Measurements from ENCODE around the gene MYBPC3. TPM values are rescaled to one million over a fixed set of nuclear protein-coding genes. Genes with fewer than 3 reads are reported as not detected.

The MYBPC3 gene
- total RNA-seq, 2 experiments from 2014 or later, result not detected

GRCh38 chr11:47391711-47392432, 39.4 kb upstream of the MYBPC3 start:
- DNase-seq (no peak), ATAC-seq (no peak)
- Mint-ChIP-seq H3K36me3 (no peaks in the 10 kb centered on the region), H3K9me3 (ENCODE audit: low read depth) (no peaks in the 10 kb centered on the region), H3K4me1 (peaks cover 35% of the 10 kb centered on the region), H3K4me3 (no peak overlapping the region), H3K27me3 (no peaks in the 10 kb centered on the region), H3K27ac (peak overlapping the region; percentile 36)
- CTCF ChIA-PET, result interaction anchor here (1.2 to 11.4 kb wide), 7 partner anchors 11 to 160 kb away, joined by 3 to 90 read pairs (median 7); partner anchors contain the start of gene SLC39A13

GRCh38 chr11:47391077-47391583, 38.6 kb upstream of the MYBPC3 start:
- H3K27me3 Mint-ChIP-seq, result no peaks in the 10 kb centered on the region
- H3K4me1 Mint-ChIP-seq, result peaks cover 35% of the 10 kb centered on the region
- no peaks in the 10 kb centered on the region for H3K36me3 Mint-ChIP-seq
- CTCF ChIA-PET, result interaction anchor here (1.7 to 11.4 kb wide), 3 partner anchors 12 to 19 kb away, joined by 3 to 90 read pairs (median 53); partner anchors contain the start of gene SLC39A13
- ATAC-seq, result no peak
- no peak overlapping the region for H3K27ac Mint-ChIP-seq
- no peak overlapping the region for H3K4me3 Mint-ChIP-seq
- no peak for DNase-seq
- no peaks in the 10 kb centered on the region for H3K9me3 Mint-ChIP-seq (ENCODE audit: low read depth)

GRCh38 chr11:47390422-47390760, 37.9 kb upstream of the MYBPC3 start:
- ATAC-seq (no peak), DNase-seq (no peak)
- Mint-ChIP-seq H3K27ac (no peak overlapping the region), H3K36me3 (no peaks in the 10 kb centered on the region), H3K27me3 (no peaks in the 10 kb centered on the region), H3K4me3 (no peak overlapping the region), H3K9me3 (ENCODE audit: low read depth) (no peaks in the 10 kb centered on the region), H3K4me1 (peaks cover 31% of the 10 kb centered on the region)
- CTCF ChIA-PET, result interaction anchor here (1.8 to 11.4 kb wide), 3 partner anchors 10 to 20 kb away, joined by 6 to 90 read pairs (median 53); partner anchors contain the start of gene SLC39A13

- Mint-ChIP-seq H3K9me3 (ENCODE audit: low read depth) (no peaks in the 10 kb centered on the region), H3K4me3 (no peak overlapping the region), H3K36me3 (no peaks in the 10 kb centered on the region), H3K27me3 (no peaks in the 10 kb centered on the region), H3K4me1 (peaks cover 28% of the 10 kb centered on the region), H3K27ac (peak overlapping the region; percentile 30)
- CTCF ChIA-PET, result interaction anchor here (1.8 to 11.4 kb wide), 3 partner anchors 9 to 20 kb away, joined by 6 to 90 read pairs (median 53); partner anchors contain the start of gene SLC39A13
- DNase-seq (no peak), ATAC-seq (no peak)
These were observed 37.3 kb upstream of the MYBPC3 start for GRCh38 chr11:47389577-47390421.

- Mint-ChIP-seq H3K27ac (no peak overlapping the region), H3K9me3 (ENCODE audit: low read depth) (no peaks in the 10 kb centered on the region), H3K4me3 (no peak overlapping the region), H3K27me3 (no peaks in the 10 kb centered on the region), H3K36me3 (no peaks in the 10 kb centered on the region), H3K4me1 (peaks cover 19% of the 10 kb centered on the region)
- CTCF ChIA-PET, result interaction anchor here (1.3 to 11.4 kb wide), 4 partner anchors 8 to 21 kb away, joined by 4 to 90 read pairs (median 30); partner anchors contain the start of gene SLC39A13
- ATAC-seq (no peak), DNase-seq (no peak)
These were observed 36.4 kb upstream of the MYBPC3 start for GRCh38 chr11:47388697-47389576.

GRCh38 chr11:47387944-47388696, 35.6 kb upstream of the MYBPC3 start:
- DNase-seq (no peak), ATAC-seq (no peak)
- Mint-ChIP-seq H3K36me3 (no peaks in the 10 kb centered on the region), H3K4me1 (peaks cover 16% of the 10 kb centered on the region), H3K27me3 (no peaks in the 10 kb centered on the region), H3K27ac (no peak overlapping the region), H3K9me3 (ENCODE audit: low read depth) (no peaks in the 10 kb centered on the region), H3K4me3 (no peak overlapping the region)
- CTCF ChIA-PET, result interaction anchor here (1.3 to 11.4 kb wide), 3 partner anchors 11 to 22 kb away, joined by 4 to 90 read pairs (median 53); partner anchors contain the start of gene SLC39A13

GRCh38 chr11:47384498-47384897, 32.0 kb upstream of the MYBPC3 start:
- H3K9me3 Mint-ChIP-seq (ENCODE audit: low read depth), result no peaks in the 10 kb centered on the region
- DNase-seq (no peak), ATAC-seq (no peak)
- CTCF ChIA-PET, result no interaction called here
- H3K27me3 Mint-ChIP-seq, result no peaks in the 10 kb centered on the region
- H3K4me1 Mint-ChIP-seq, result peaks cover 8% of the 10 kb centered on the region
- H3K4me3 Mint-ChIP-seq, result no peak overlapping the region
- H3K27ac Mint-ChIP-seq, result no peak overlapping the region
- no peaks in the 10 kb centered on the region for H3K36me3 Mint-ChIP-seq

GRCh38 chr11:47383071-47383470, 30.6 kb upstream of the MYBPC3 start:
- DNase-seq (no peak), ATAC-seq (no peak)
- no peak overlapping the region for H3K4me3 Mint-ChIP-seq
- no peaks in the 10 kb centered on the region for H3K4me1 Mint-ChIP-seq
- H3K9me3 Mint-ChIP-seq (ENCODE audit: low read depth), result no peaks in the 10 kb centered on the region
- no peak overlapping the region for H3K27ac Mint-ChIP-seq
- H3K36me3 Mint-ChIP-seq, result no peaks in the 10 kb centered on the region
- CTCF ChIA-PET, result no interaction called here
- no peaks in the 10 kb centered on the region for H3K27me3 Mint-ChIP-seq

- no peaks in the 10 kb centered on the region for H3K27me3 Mint-ChIP-seq
- H3K27ac Mint-ChIP-seq, result no peak overlapping the region
- H3K4me1 Mint-ChIP-seq, result no peaks in the 10 kb centered on the region
- CTCF ChIA-PET, result interaction anchor here (1.9 kb wide), 1 partner anchor 10 kb away, joined by 6 read pairs; no protein-coding TSS in a partner anchor
- no peak for ATAC-seq
- H3K9me3 Mint-ChIP-seq (ENCODE audit: low read depth), result no peaks in the 10 kb centered on the region
- no peaks in the 10 kb centered on the region for H3K36me3 Mint-ChIP-seq
- no peak for DNase-seq
- no peak overlapping the region for H3K4me3 Mint-ChIP-seq
These were observed 27.6 kb upstream of the MYBPC3 start for GRCh38 chr11:47380078-47380477.

- Mint-ChIP-seq H3K27me3 (no peaks in the 10 kb centered on the region), H3K9me3 (ENCODE audit: low read depth) (no peaks in the 10 kb centered on the region), H3K4me3 (no peak overlapping the region), H3K36me3 (no peaks in the 10 kb centered on the region), H3K4me1 (no peaks in the 10 kb centered on the region), H3K27ac (no peak overlapping the region)
- CTCF ChIA-PET, result interaction anchor here (0.8 to 1.3 kb wide), 2 partner anchors 12 to 32 kb away, joined by 3 to 4 read pairs; no protein-coding TSS in a partner anchor
- DNase-seq (no peak), ATAC-seq (no peak)
These were observed 26.8 kb upstream of the MYBPC3 start for GRCh38 chr11:47379317-47379716.

GRCh38 chr11:47378836-47379170, 26.3 kb upstream of the MYBPC3 start:
- no peaks in the 10 kb centered on the region for H3K9me3 Mint-ChIP-seq (ENCODE audit: low read depth)
- H3K4me3 Mint-ChIP-seq, result no peak overlapping the region
- H3K4me1 Mint-ChIP-seq, result no peaks in the 10 kb centered on the region
- H3K27me3 Mint-ChIP-seq, result no peaks in the 10 kb centered on the region
- ATAC-seq (no peak), DNase-seq (no peak)
- CTCF ChIA-PET, result interaction anchor here (0.8 to 1.3 kb wide), 2 partner anchors 13 to 32 kb away, joined by 3 to 4 read pairs; no protein-coding TSS in a partner anchor
- H3K27ac Mint-ChIP-seq, result no peak overlapping the region
- no peaks in the 10 kb centered on the region for H3K36me3 Mint-ChIP-seq

All from activated CD8-positive, alpha-beta memory T cell treated with anti-CD3 and anti-CD28 coated beads, Interleukin-2, amount 10 ng/mL, durations not matched to agents 7 days and 5 days (primary cell).